ENCODE measurements around the gene SASH1. TPM values are rescaled to one million over a fixed set of nuclear protein-coding genes. Genes with fewer than 3 reads are reported as not detected.

The SASH1 gene
- total RNA-seq, 1 experiment from 2014 or later, result 12.3 TPM

DNA sequence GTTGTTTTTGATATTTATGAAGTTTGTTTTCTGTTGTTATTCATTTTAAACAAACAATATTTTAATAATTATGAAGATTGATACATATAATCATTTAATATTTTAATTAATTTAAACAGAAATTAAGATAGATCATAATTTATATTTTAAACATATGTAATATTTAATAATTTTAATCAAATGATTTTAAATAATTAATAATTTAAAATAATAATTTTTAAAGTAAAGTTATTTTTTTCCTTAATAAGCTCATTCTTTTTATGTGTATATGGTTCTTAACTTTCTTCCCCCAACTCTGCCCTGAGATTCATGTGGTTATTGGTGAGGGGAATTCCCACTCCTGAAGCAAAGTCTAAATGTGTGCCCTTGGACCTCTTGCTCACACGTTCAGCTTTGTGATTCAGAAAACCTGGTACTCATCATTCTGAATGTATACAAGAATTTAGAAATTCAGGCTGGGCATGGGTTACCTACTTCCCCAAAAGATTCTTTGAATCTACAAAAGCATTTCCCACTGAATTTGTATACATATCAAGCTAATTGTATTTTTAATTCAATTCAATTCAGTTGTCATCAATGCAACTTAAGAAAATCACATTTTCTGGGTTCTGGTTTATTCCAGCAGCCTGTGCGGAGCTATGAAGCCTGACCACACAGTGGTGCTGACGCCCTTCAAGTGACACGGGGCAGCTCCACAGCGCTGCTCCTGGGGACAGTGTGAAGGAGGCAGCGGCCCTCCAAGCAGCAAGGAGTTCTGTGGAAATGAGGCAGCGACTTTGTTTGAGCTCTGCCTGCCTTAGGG is 235.2 kb downstream of the SASH1 start:
- H3K36me3 Mint-ChIP-seq (ENCODE audit: insufficient read depth, unreplicated experiment), result no peaks in the 10 kb centered on the region
- no peaks in the 10 kb centered on the region for H3K9me3 Mint-ChIP-seq (ENCODE audit: low read depth, unreplicated experiment)
- H3K27ac Mint-ChIP-seq (ENCODE audit: unreplicated experiment), result no peak overlapping the region
- intact Hi-C loops (cut with micrococcal nuclease; ENCODE audit: unreplicated experiment), result loop anchor here (1.0 kb wide), 1 partner anchor 370 kb away; no protein-coding TSS in a partner anchor
- TF ChIP-seq, protein P1, sequence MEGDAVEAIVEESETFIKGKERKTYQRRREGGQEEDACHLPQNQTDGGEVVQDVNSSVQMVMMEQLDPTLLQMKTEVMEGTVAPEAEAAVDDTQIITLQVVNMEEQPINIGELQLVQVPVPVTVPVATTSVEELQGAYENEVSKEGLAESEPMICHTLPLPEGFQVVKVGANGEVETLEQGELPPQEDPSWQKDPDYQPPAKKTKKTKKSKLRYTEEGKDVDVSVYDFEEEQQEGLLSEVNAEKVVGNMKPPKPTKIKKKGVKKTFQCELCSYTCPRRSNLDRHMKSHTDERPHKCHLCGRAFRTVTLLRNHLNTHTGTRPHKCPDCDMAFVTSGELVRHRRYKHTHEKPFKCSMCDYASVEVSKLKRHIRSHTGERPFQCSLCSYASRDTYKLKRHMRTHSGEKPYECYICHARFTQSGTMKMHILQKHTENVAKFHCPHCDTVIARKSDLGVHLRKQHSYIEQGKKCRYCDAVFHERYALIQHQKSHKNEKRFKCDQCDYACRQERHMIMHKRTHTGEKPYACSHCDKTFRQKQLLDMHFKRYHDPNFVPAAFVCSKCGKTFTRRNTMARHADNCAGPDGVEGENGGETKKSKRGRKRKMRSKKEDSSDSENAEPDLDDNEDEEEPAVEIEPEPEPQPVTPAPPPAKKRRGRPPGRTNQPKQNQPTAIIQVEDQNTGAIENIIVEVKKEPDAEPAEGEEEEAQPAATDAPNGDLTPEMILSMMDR (IDR thresholded peaks at IDR 0.05; ENCODE audit: unreplicated experiment), result peak; percentile 47
- CTCF ChIA-PET, result interaction anchor here (0.7 to 1.5 kb wide), 6 partner anchors 18 to 396 kb away, joined by 3 to 8 read pairs (median 4); no protein-coding TSS in a partner anchor
- peak; percentile 66 for DNase-seq
- no peaks in the 10 kb centered on the region for H3K27me3 Mint-ChIP-seq (ENCODE audit: unreplicated experiment)
- H3K4me1 Mint-ChIP-seq (ENCODE audit: low read depth, unreplicated experiment), result no peaks in the 10 kb centered on the region
- H3K4me3 Mint-ChIP-seq (ENCODE audit: low read depth, unreplicated experiment), result no peak overlapping the region
- no TSS peak for BruUV-seq (replicated peaks)

DNA sequence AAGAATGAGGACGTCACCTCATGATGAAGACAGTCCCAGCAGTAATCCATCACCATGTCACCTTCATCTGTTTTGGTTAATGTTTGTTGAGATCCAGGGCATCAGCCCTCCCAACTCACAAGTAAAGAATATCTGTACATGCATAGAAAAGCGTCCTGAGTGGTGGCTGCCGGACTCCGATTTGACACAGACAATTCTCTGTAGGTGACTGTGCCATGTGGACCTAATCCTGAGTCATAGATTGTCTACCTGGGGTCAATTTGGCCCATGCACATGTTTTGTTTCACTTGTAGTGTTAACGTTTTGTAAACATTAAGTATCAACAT is 235.8 kb downstream of the SASH1 start:
- H3K4me1 Mint-ChIP-seq (ENCODE audit: low read depth, unreplicated experiment), result no peaks in the 10 kb centered on the region
- TF ChIP-seq, protein P1 (IDR thresholded peaks at IDR 0.05; ENCODE audit: unreplicated experiment), result no peak
- no peak for DNase-seq
- no peaks in the 10 kb centered on the region for H3K27me3 Mint-ChIP-seq (ENCODE audit: unreplicated experiment)
- H3K4me3 Mint-ChIP-seq (ENCODE audit: low read depth, unreplicated experiment), result no peak overlapping the region
- no peaks in the 10 kb centered on the region for H3K9me3 Mint-ChIP-seq (ENCODE audit: low read depth, unreplicated experiment)
- H3K27ac Mint-ChIP-seq (ENCODE audit: unreplicated experiment), result no peak overlapping the region
- CTCF ChIA-PET, result interaction anchor here (0.7 to 1.5 kb wide), 4 partner anchors 19 to 395 kb away, joined by 3 to 8 read pairs (median 4); no protein-coding TSS in a partner anchor
- H3K36me3 Mint-ChIP-seq (ENCODE audit: insufficient read depth, unreplicated experiment), result no peaks in the 10 kb centered on the region
- intact Hi-C loops (cut with micrococcal nuclease; ENCODE audit: unreplicated experiment), result loop anchor here (1.0 kb wide), 1 partner anchor 370 kb away; no protein-coding TSS in a partner anchor
- no TSS peak for BruUV-seq (replicated peaks)

DNA sequence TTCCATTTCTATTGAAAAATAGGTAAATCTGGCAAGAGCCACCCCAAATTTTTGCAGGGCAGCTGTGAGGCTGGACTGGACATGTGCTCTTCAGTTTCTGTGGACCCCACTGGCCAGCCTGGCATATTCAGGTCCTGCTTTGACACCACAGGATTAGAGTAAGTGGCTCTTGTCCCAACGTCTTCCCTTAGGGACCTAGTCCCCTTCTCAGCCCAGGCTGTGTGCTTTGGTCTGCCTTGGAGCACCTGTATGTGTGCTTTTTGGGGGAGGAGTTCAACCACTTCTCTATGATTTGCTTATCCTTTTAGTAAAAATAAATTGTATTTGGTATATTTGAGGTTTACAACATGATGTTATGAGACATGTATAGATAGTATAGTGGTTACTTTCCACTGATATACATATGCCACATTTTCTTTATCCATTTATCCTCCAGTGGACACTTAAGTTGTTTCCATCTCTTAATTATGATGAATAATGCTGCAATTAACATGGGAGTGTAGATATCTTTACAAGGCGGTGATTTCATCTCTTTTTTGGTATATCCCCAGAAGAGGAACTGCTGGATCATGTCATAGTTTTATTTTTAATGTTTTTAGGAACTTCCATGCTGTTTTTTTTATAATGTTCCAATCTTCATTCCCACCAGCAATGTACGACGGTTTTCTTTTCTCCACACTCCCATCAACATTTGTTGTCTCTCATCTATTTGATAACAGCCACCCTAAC is 236.4 kb downstream of the SASH1 start:
- TF ChIP-seq, protein P1 (IDR thresholded peaks at IDR 0.05; ENCODE audit: unreplicated experiment), result no peak

DNA sequence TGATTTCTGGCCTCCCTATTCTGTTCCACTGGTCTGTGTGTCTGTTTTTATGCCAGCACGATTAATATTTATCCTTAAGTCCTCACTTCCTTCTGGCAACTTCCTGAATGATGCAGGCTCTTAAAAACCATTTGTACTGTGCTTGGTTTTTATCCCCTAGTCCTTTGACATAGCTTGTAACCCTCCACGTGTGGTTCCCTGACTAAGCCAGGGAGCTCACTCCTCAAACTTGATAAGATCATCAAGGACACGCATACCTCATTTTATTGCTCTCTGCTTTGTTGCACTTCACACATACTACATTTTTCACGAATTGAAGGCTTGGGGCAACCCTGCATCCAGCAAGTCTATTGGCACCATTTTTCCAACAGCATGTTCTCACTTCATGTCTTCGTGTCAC is 237.8 kb downstream of the SASH1 start:
- TF ChIP-seq, protein P1 (IDR thresholded peaks at IDR 0.05; ENCODE audit: unreplicated experiment), result no peak
- no peak for DNase-seq
- peaks cover 5% of the 10 kb centered on the region for H3K27me3 Mint-ChIP-seq (ENCODE audit: unreplicated experiment)
- no peaks in the 10 kb centered on the region for H3K36me3 Mint-ChIP-seq (ENCODE audit: insufficient read depth, unreplicated experiment)
- no peak overlapping the region for H3K4me3 Mint-ChIP-seq (ENCODE audit: low read depth, unreplicated experiment)
- intact Hi-C loops (cut with micrococcal nuclease; ENCODE audit: unreplicated experiment), result no loop called here
- CTCF ChIA-PET, result no interaction called here
- no peaks in the 10 kb centered on the region for H3K9me3 Mint-ChIP-seq (ENCODE audit: low read depth, unreplicated experiment)
- BruUV-seq (replicated peaks), result no TSS peak
- no peaks in the 10 kb centered on the region for H3K4me1 Mint-ChIP-seq (ENCODE audit: low read depth, unreplicated experiment)
- H3K27ac Mint-ChIP-seq (ENCODE audit: unreplicated experiment), result no peak overlapping the region

More for the DNA sequence above, 236.4 kb downstream of the SASH1 start:
- H3K9me3 Mint-ChIP-seq (ENCODE audit: low read depth, unreplicated experiment), result no peaks in the 10 kb centered on the region
- H3K36me3 Mint-ChIP-seq (ENCODE audit: insufficient read depth, unreplicated experiment), result no peaks in the 10 kb centered on the region
- intact Hi-C loops (cut with micrococcal nuclease; ENCODE audit: unreplicated experiment), result loop anchor here (1.0 kb wide), 1 partner anchor 369 kb away; no protein-coding TSS in a partner anchor
- CTCF ChIA-PET, result interaction anchor here (1.1 to 1.5 kb wide), 3 partner anchors 19 to 394 kb away, joined by 4 to 8 read pairs (median 5); no protein-coding TSS in a partner anchor
- no peaks in the 10 kb centered on the region for H3K4me1 Mint-ChIP-seq (ENCODE audit: low read depth, unreplicated experiment)
- no peaks in the 10 kb centered on the region for H3K27me3 Mint-ChIP-seq (ENCODE audit: unreplicated experiment)
- H3K27ac Mint-ChIP-seq (ENCODE audit: unreplicated experiment), result no peak overlapping the region
- BruUV-seq (replicated peaks), result no TSS peak
- H3K4me3 Mint-ChIP-seq (ENCODE audit: low read depth, unreplicated experiment), result no peak overlapping the region
- no peak for DNase-seq

Measured in Calu3 (cell line).